B cell (primary cell): Measurements from ENCODE around the gene CEP295NL. TPM values are rescaled to one million over a fixed set of nuclear protein-coding genes. Genes with fewer than 3 reads are reported as not detected.

ENCODE experiments used
- ATAC-seq: fragments of 200-7000 bp; cut with Tn5 transposase; one replicate; pipeline ENCODE4 v1.10.0; 2021; ENCODE audit warnings: low read depth, mild to moderate bottlenecking, moderate number of reproducible peaks, moderate library complexity
- CTCF ChIA-PET: fragments of 350-600 bp; sonication (Branson Sonifier 250); formaldehyde crosslinking; loops from one replicate; lab custom pipeline; 2021; ENCODE audit warnings: antibody characterized with exemption, inconsistent platforms; lab: Charles Lee
- POLR2A ChIA-PET: fragments of 350-600 bp; sonication (Branson Sonifier 250); formaldehyde crosslinking; loops from one replicate; lab custom pipeline; 2021; ENCODE audit warnings: antibody characterized with exemption; lab: Charles Lee
- DNase-seq: peaks from one replicate; pipeline ENCODE4 v3.0.0; 2013
- H2AFZ ChIP-seq: 2 replicates; pipeline ENCODE4 v1.6.1; 2012; ENCODE audit warnings: mild to moderate bottlenecking, low read depth, low read length; ENCODE audit not compliant: insufficient read depth, poor library complexity, severe bottlenecking
- H3K27ac ChIP-seq, 2 donors: 1 replicate in 1 of 2; 2 replicates in 1 of 2; pipeline ENCODE4 v1.5.1; 2012 to 2013; ENCODE audit warnings: low read length in 2 of 2, mild to moderate bottlenecking in 2 of 2, moderate library complexity in 1 of 2
- H3K27me3 ChIP-seq, 4 experiments: fragments of 200-600 bp in 1 of 4; sonication (generic) in 1 of 4; replicated peaks in 1 of 4; 1 replicate in 2 of 4; 2 replicates in 2 of 4; pipeline versions ENCODE4 v1.6.1 to v1.7.0; 2013 to 2016; ENCODE audit warnings: low read length in 3 of 4, mild to moderate bottlenecking in 2 of 4, mixed read lengths in 1 of 4, moderate library complexity in 1 of 4; ENCODE audit not compliant: insufficient read depth in 4 of 4, control insufficient read depth in 3 of 4; ENCODE audit errors: control extremely low read depth in 1 of 4
- H3K36me3 ChIP-seq, 2 experiments: replicated peaks in 1 of 2; 1 replicate in 1 of 2; 2 replicates in 1 of 2; pipeline versions ENCODE4 v1.6.1 to v1.7.1; 2013; ENCODE audit warnings: low read length in 1 of 2; ENCODE audit not compliant: insufficient read depth in 2 of 2, control insufficient read depth in 1 of 2; ENCODE audit errors: control extremely low read depth in 1 of 2, extremely low read depth in 1 of 2
- H3K4me1 ChIP-seq, 2 donors: fragments of 200-600 bp in 1 of 2; sonication (generic) in 1 of 2; 1 replicate in 1 of 2; 2 replicates in 1 of 2; pipeline versions ENCODE4 v1.5.1 to v1.6.1; 2013 to 2017; ENCODE audit warnings: low read length in 2 of 2; ENCODE audit not compliant: control insufficient read depth in 2 of 2, insufficient read depth in 2 of 2
- H3K4me2 ChIP-seq: replicated peaks from 2 replicates; pipeline ENCODE3; 2012; ENCODE audit warnings: mild to moderate bottlenecking, low read depth, low read length; ENCODE audit not compliant: poor library complexity, severe bottlenecking
- H3K4me3 ChIP-seq, 5 experiments: fragments of 200-600 bp in 1 of 5; sonication (generic) in 1 of 5; 1 replicate in 3 of 5; 2 replicates in 2 of 5; pipeline versions ENCODE4 v1.5.1 to v1.7.0; 2011 to 2016; ENCODE audit warnings: low read length in 4 of 5, mild to moderate bottlenecking in 4 of 5, low read depth in 2 of 5, control low read depth in 1 of 5, moderate library complexity in 1 of 5; ENCODE audit not compliant: insufficient read depth in 1 of 5; ENCODE audit errors: control extremely low read depth in 1 of 5, extremely low read depth in 1 of 5
- H3K79me2 ChIP-seq: fragments of 200-600 bp; sonication (generic); one replicate; pipeline ENCODE4 v1.6.0; 2016; ENCODE audit warnings: low read length; ENCODE audit not compliant: control insufficient read depth, insufficient read depth
- H3K9ac ChIP-seq: fragments of 200-600 bp; sonication (generic); 2 replicates; pipeline ENCODE4 v1.6.1; 2017; ENCODE audit warnings: mild to moderate bottlenecking, low read length, moderate library complexity
- H3K9me3 ChIP-seq, 3 donors: one replicate each; pipeline versions ENCODE4 v1.6.1 to v1.7.1; 2013; ENCODE audit warnings: low read length in 2 of 3; ENCODE audit not compliant: control insufficient read depth in 2 of 3, insufficient read depth in 1 of 3; ENCODE audit errors: control extremely low read depth in 1 of 3
- H4K20me1 ChIP-seq: 2 replicates; pipeline ENCODE4 v1.6.0; 2012; ENCODE audit warnings: mild to moderate bottlenecking, low read length; ENCODE audit not compliant: insufficient read depth, control insufficient read depth, poor library complexity, severe bottlenecking
- H3K27ac Mint-ChIP-seq: one replicate; pipeline ENCODE4 v1.8.0; 2021; ENCODE audit warnings: mixed read lengths
- H3K27me3 Mint-ChIP-seq: one replicate; pipeline ENCODE4 v1.8.0; 2021; ENCODE audit warnings: mixed read lengths
- H3K4me1 Mint-ChIP-seq: one replicate; pipeline ENCODE4 v1.8.0; 2021; ENCODE audit warnings: mixed read lengths
- H3K4me3 Mint-ChIP-seq: one replicate; pipeline ENCODE4 v1.8.0; 2021; ENCODE audit warnings: mixed read lengths
- H3K9me3 Mint-ChIP-seq: one replicate; pipeline ENCODE4 v1.8.0; 2022; ENCODE audit warnings: mixed read lengths; ENCODE audit not compliant: insufficient read depth
- EZH2 ChIP-seq: IDR thresholded peaks from 2 replicates; pipeline ENCODE4 v1.6.1; 2012; ENCODE audit warnings: borderline replicate concordance, low read depth, mild to moderate bottlenecking, moderate library complexity, low read length; ENCODE audit not compliant: insufficient read depth, poor library complexity, severe bottlenecking
- WGBS: methylation state at CpG from one replicate; pipeline ENCODE4 v1.1.5; 2013; ENCODE audit warnings: missing lambda C conversion rate; ENCODE audit not compliant: insufficient coverage; 5-methylcytosine and 5-hydroxymethylcytosine counted together
- intact Hi-C: fragments of 100-400 bp; cut with micrococcal nuclease; formaldehyde crosslinking; loops from one replicate; pipeline ENCODE4 v1.10.0; 2022
- polyA plus RNA-seq: library from polyadenylated mRNA; depleted of rRNA; stranded (reverse); fragments of >200 nt; gene quantifications from 2 replicates; pipeline ENCODE4 v1.2.3, GENCODE V29; 2012
- total RNA-seq, 2 donors: library from RNA; stranded (reverse); fragments of 120-200 nt in 1 of 2; gene quantifications; 1 replicate in 1 of 2; 2 replicates in 1 of 2; pipeline versions ENCODE4 v1.2.3 to v1.2.4, GENCODE V29; 2013 to 2022
- TF ChIP-seq, protein P1 (sequence below): fragments of 200-600 bp; IDR thresholded peaks from one replicate; pipeline ENCODE4 v1.8.0; 2022; ENCODE audit warnings: antibody characterized with exemption, mild to moderate bottlenecking

Gene CEP295NL
- total and polyA plus RNA-seq, 2 donors (not counting 1 experiment from before 2014, with no cell fraction given): 0.09 to 1.3 TPM

DNA sequence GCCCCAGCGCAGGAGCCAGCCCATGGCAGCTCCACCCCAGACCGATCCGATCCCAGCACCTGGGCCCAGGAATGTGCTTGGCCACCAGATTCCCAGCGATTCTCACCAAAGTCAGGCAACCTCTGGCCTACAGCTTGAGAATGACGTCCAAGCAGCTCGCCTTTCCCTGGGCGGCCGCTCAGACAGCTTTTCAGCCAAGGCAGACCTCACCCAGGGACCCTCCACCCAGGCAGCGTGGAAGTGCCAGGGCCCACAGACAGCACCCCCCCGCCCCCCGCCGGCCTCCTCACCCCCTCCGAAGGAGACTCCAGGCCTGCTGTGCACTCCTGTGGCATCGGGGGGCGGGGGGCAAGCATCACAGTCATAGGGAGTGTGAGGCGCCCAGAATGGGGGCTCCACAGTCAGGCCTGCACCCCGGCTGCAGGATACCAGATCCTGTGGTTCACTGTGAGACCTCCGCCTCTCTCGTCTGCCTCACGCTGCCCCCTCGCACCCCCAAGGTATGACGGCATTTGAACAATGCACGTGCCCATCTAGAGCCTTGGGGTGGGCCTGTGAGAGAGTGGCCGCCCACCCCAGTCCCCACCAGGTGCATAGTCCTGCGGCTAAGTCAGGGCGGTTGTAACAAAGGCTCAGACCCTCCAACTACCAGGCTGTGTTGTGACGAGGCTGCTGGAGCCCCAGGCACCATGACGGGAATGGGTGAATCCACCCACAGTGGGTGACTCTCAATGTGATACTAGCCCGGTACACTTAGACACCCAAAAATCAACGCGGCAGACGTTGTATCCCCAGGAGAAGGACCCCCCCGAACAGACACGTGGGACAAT is 6.0 kb downstream of the CEP295NL start:
- intact Hi-C loops: no loop called here

More for the DNA sequence above, 6.0 kb downstream of the CEP295NL start:
- peaks cover 20% of the 10 kb centered on the region for H3K4me1 Mint-ChIP-seq
- DNase-seq (no peak), ATAC-seq (no peak)
- 95% methylated on average over 34 of the region's 34 CpGs for WGBS
- no peak overlapping the region for H3K27ac Mint-ChIP-seq
- TF ChIP-seq EZH2: no peak
- TF ChIP-seq, protein P1, sequence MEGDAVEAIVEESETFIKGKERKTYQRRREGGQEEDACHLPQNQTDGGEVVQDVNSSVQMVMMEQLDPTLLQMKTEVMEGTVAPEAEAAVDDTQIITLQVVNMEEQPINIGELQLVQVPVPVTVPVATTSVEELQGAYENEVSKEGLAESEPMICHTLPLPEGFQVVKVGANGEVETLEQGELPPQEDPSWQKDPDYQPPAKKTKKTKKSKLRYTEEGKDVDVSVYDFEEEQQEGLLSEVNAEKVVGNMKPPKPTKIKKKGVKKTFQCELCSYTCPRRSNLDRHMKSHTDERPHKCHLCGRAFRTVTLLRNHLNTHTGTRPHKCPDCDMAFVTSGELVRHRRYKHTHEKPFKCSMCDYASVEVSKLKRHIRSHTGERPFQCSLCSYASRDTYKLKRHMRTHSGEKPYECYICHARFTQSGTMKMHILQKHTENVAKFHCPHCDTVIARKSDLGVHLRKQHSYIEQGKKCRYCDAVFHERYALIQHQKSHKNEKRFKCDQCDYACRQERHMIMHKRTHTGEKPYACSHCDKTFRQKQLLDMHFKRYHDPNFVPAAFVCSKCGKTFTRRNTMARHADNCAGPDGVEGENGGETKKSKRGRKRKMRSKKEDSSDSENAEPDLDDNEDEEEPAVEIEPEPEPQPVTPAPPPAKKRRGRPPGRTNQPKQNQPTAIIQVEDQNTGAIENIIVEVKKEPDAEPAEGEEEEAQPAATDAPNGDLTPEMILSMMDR: no peak
- H2AFZ ChIP-seq: no peak overlapping the region
- H3K79me2 ChIP-seq: peaks cover 4% of the 10 kb centered on the region
- peaks cover 9 to 15% of the 10 kb centered on the region in 2 donors for H3K4me1 ChIP-seq
- no peak overlapping the region for H3K4me3 ChIP-seq
- peaks cover 7% of the 10 kb centered on the region for H3K27me3 Mint-ChIP-seq
- ChIA-PET POLR2A (no interaction called here), CTCF (interaction anchor here (1.6 kb wide), 1 partner anchor 8 kb away, joined by 4 read pairs; no protein-coding TSS in a partner anchor)
- H3K4me3 Mint-ChIP-seq: no peak overlapping the region
- no peak overlapping the region for H3K4me2 ChIP-seq
- H3K9ac ChIP-seq: no peak overlapping the region
- peaks cover 0 to 7% of the 10 kb centered on the region in 2 experiments for H3K36me3 ChIP-seq
- H3K27me3 ChIP-seq: no peaks in the 10 kb centered on the region
- H3K27ac ChIP-seq: no peak overlapping the region
- H3K9me3 ChIP-seq: no peaks in the 10 kb centered on the region
- H3K9me3 Mint-ChIP-seq: no peaks in the 10 kb centered on the region
- no peaks in the 10 kb centered on the region for H4K20me1 ChIP-seq
